C1 segment of cervical spinal cord (tissue), 14 donors: ENCODE measurements around the gene KCNC3.
A peak's percentile ranks its signal among the peaks of the same experiment; 100 is the strongest.

ENCODE experiments used
- DNase-seq, 14 donors: peaks; one replicate each; lab custom pipeline; 2025; lab: John Stamatoyannopoulos, UW

The KCNC3 gene

GRCh38 chr19:50329146-50329925, at the start of gene KCNC3:
TSS of gene KCNC3 (minus strand) at chr19:50329377. CDS start at chr19:50329082, 295 bp downstream.
- DNase-seq: peak; percentile 83 to 100 (median 96)

GRCh38 chr19:50378863-50379236, 49.7 kb upstream of the KCNC3 start:
- no peak for DNase-seq

- no peak for DNase-seq
These were observed 49.1 kb upstream of the KCNC3 start for GRCh38 chr19:50378169-50378862.

GRCh38 chr19:50377517-50377916, 48.3 kb upstream of the KCNC3 start:
- DNase-seq: no peak

- no peak for DNase-seq
These were observed 47.9 kb upstream of the KCNC3 start for GRCh38 chr19:50377051-50377461.

GRCh38 chr19:50376166-50377050, 47.2 kb upstream of the KCNC3 start, which contains the start of gene NR1H2:
TSS of gene NR1H2 (plus strand) at chr19:50376457. CDS start at chr19:50377606, 1,149 bp downstream.
- DNase-seq: peak; percentile 56 to 96 (median 90)

- DNase-seq: no peak
These were observed 42.8 kb upstream of the KCNC3 start for GRCh38 chr19:50371914-50372475.

GRCh38 chr19:50368649-50369570, 39.7 kb upstream of the KCNC3 start:
- peak; percentile 8 to 86 (median 74) for DNase-seq

- DNase-seq: no peak
These were observed 36.5 kb upstream of the KCNC3 start, which contains the start of gene NAPSA for GRCh38 chr19:50365434-50366306. TSS of gene NAPSA (minus strand) at chr19:50365639. CDS start at chr19:50365621, 18 bp downstream.

GRCh38 chr19:50362656-50363424, 33.7 kb upstream of the KCNC3 start:
- DNase-seq: no peak

GRCh38 chr19:50362030-50362412, 32.8 kb upstream of the KCNC3 start:
- DNase-seq: no peak

GRCh38 chr19:50361290-50362029, 32.3 kb upstream of the KCNC3 start:
- DNase-seq: no peak

- DNase-seq: no peak
These were observed 30.2 kb upstream of the KCNC3 start for GRCh38 chr19:50359328-50359818.

- DNase-seq: peak in 13 of 14 donors; percentile 6 to 84 (median 60)
These were observed 29.5 kb upstream of the KCNC3 start for GRCh38 chr19:50358483-50359327.

- DNase-seq: peak in 13 of 14 donors; percentile 48 to 86 (median 74)
These were observed 28.3 kb upstream of the KCNC3 start for GRCh38 chr19:50357178-50358100.
